Kidney epithelial cell (primary cell): ENCODE measurements around the gene FLVCR2. TPM values are rescaled to one million over a fixed set of nuclear protein-coding genes. Genes with fewer than 3 reads are reported as not detected.

Experiments used
- DNase-seq: peaks from one replicate; pipeline ENCODE4 v3.0.0-alpha.2; 2010; ENCODE audit warnings: low read depth
- H3K27me3 ChIP-seq: 2 replicates; pipeline ENCODE4 v1.6.0; 2011; ENCODE audit warnings: low read length; ENCODE audit not compliant: control insufficient read depth, insufficient read depth
- H3K36me3 ChIP-seq: 2 replicates; pipeline ENCODE4 v1.5.1; 2011; ENCODE audit warnings: low read length; ENCODE audit not compliant: control insufficient read depth, insufficient read depth
- H3K4me3 ChIP-seq: 2 replicates; pipeline ENCODE4 v1.5.1; 2011; ENCODE audit warnings: low read depth, mild to moderate bottlenecking, control low read depth, low read length
- total RNA-seq: library from RNA; depleted of rRNA; stranded (reverse); fragments of >200 nt; gene quantifications from 2 replicates; pipeline ENCODE4 v1.2.3, GENCODE V29; 2015
- TF ChIP-seq, protein P1 (sequence below): IDR thresholded peaks from 2 replicates; pipeline ENCODE4 v1.5.1; 2011; ENCODE audit warnings: mild to moderate bottlenecking, moderate library complexity, low read length, control low read depth, inconsistent platforms; ENCODE audit not compliant: insufficient read depth, poor library complexity, severe bottlenecking

FLVCR2 gene
- total RNA-seq, 1 donor from 2014 or later, result 0.75 TPM

DNA sequence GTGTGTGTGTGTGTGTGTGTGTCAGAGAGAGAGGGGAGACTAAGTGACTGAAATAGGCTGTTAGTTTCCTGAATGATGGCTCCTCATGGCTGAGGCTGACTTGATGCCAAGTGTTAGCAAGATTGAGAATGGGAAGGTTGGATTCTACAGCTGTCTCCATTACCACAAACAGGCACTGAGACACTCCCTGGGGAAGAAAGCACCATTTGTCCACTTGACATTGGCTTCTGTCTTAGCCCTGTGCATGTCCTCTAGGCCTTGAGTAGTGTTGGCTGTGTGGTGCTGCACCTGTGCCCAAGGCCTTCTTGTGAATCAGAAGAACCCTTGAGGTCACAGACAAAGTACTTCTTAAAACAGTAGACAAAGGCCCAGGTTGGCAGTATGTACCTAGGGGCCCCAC is 66.6 kb downstream of the FLVCR2 start:
- Histone ChIP-seq H3K27me3 (no peaks in the 10 kb centered on the region), H3K4me3 (no peak overlapping the region), H3K36me3 (no peaks in the 10 kb centered on the region)
- DNase-seq, result no peak
- TF ChIP-seq, protein P1, sequence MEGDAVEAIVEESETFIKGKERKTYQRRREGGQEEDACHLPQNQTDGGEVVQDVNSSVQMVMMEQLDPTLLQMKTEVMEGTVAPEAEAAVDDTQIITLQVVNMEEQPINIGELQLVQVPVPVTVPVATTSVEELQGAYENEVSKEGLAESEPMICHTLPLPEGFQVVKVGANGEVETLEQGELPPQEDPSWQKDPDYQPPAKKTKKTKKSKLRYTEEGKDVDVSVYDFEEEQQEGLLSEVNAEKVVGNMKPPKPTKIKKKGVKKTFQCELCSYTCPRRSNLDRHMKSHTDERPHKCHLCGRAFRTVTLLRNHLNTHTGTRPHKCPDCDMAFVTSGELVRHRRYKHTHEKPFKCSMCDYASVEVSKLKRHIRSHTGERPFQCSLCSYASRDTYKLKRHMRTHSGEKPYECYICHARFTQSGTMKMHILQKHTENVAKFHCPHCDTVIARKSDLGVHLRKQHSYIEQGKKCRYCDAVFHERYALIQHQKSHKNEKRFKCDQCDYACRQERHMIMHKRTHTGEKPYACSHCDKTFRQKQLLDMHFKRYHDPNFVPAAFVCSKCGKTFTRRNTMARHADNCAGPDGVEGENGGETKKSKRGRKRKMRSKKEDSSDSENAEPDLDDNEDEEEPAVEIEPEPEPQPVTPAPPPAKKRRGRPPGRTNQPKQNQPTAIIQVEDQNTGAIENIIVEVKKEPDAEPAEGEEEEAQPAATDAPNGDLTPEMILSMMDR, result no peak

DNA sequence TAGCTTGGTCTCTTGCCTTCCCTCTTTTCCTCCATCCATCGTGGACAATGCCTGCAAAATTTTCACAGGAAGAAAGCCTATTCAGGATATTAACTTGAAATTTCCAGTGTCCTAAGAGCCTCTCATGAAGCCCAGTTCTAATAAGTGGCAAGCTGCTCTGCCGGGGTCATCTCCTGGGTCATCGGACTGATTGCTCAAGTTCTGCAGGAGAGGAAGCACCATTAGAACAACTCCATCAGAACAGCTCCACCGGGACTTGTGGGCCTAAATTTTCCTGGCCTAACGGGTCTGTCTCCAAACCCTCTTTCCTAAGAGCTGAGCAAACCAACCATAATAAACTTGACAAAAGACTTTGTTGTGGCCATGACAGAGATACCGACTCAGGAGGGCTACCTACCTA is 68.3 kb downstream of the FLVCR2 start:
- no peak for DNase-seq
- no peak overlapping the region for H3K4me3 ChIP-seq
- H3K27me3 ChIP-seq, result no peaks in the 10 kb centered on the region
- TF ChIP-seq, protein P1, result no peak
- H3K36me3 ChIP-seq, result no peaks in the 10 kb centered on the region

DNA sequence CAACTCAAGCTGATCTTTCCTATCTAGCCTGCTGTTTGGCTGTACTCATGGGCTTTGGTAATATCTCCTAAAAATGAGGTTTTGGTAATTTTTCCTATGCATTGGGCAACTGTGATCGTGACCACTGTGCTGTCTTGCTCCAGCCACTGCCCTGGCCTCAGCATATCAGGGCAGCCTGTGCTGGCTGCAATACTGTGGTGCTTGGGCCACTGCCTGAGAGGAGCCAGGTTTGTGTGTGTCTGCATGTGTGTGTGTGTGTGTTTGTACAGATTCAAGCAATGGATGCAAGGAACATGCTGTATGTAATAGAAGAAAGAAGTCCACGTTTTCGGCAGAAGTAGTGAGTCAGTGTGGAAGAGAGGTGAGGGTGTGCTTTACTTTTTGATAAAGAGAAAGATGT is 69.2 kb downstream of the FLVCR2 start:
- TF ChIP-seq, protein P1, result no peak
- DNase-seq, result no peak
- Histone ChIP-seq H3K36me3 (no peaks in the 10 kb centered on the region), H3K27me3 (no peaks in the 10 kb centered on the region), H3K4me3 (no peak overlapping the region)

DNA sequence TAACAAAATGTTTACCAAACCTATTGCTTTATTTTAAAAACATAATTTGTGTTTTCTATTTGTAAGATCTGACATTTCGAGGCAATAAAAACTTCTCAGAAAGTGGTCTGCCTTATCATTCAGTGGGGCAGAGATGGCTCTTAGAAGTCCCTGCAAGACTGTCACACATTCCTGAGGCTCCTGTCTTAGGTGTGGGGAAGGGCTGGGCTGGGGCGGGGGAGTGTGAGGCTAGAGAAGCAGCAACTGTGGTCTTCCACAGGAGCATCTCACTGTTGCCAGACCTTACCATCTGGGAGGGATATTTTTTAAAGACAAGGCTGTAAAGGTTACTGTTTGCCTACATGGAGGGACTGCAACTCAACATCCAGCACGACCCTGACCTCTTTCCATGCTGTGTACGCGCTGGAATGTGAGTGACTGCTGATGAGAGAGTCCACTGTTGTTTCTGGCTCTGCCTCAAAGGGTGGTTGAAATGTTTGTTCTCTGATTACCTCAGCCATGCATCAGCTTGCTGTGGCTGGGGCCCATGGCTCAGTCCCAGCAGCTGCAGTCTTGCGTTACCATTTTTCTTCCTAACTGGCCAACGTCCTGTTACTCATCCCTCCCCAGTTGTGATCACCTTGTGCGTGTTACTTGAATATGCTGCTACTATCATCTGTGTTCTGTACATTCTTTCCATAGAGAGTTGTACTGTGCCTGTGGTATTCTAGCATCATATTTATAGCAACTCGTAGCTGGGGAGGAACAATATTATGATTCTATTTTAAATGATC is 69.8 kb downstream of the FLVCR2 start:
- TF ChIP-seq, protein P1, result no peak
- no peaks in the 10 kb centered on the region for H3K36me3 ChIP-seq
- H3K4me3 ChIP-seq, result no peak overlapping the region
- H3K27me3 ChIP-seq, result no peaks in the 10 kb centered on the region
- peak; percentile 94 for DNase-seq

DNA sequence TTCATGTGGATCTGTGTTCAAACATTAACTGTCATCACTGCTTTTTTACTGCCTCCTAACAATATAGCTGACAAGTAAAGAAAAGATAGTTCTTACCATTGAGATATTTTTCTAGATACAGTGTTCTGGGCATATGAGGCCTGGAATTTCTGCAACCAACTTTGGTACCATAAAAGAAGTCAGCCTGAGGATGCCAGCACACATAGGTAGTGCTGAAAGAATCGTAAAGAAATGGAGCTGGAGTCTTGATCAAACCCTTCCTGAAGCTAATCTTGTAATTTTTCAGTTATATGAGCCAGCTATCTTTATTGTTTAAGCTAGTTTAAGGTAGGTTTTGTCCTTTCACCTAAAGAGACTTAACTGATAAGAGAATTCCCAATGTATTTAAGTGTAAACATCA is 70.9 kb downstream of the FLVCR2 start:
- TF ChIP-seq, protein P1, result no peak
- no peaks in the 10 kb centered on the region for H3K27me3 ChIP-seq
- no peak for DNase-seq
- H3K4me3 ChIP-seq, result no peak overlapping the region
- no peaks in the 10 kb centered on the region for H3K36me3 ChIP-seq

DNA sequence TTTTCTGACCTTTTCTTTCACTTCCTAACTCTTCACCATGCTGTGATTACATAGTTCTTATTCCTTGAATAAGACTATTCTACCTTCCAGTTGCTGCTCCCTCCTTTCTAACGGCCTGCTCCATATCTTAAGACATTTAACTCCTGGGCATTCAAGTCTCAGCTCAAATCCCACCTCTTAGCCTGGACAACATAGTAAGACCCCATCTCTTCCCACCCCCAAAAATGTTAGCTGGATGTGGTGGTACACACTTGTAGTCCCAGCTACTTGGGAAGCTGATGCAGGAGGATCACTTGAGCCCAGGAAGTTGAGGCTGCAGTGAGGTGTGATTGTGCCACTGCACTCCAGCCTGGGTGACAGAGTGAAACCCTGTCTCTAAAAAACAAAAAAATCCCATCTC is 71.4 kb downstream of the FLVCR2 start:
- H3K36me3 ChIP-seq, result no peaks in the 10 kb centered on the region
- DNase-seq, result no peak
- TF ChIP-seq, protein P1, result no peak
- no peak overlapping the region for H3K4me3 ChIP-seq
- H3K27me3 ChIP-seq, result no peaks in the 10 kb centered on the region
